A549 (cell line): ENCODE data around the gene LARP1B. TPM values are rescaled to one million over a fixed set of nuclear protein-coding genes. Genes with fewer than 3 reads are reported as not detected.

Experiments
- ATAC-seq, 2 experiments: fragments of 200-7000 bp in 1 of 2; fragments of >200 bp in 1 of 2; cut with Nextera tagmentation in 1 of 2; cut with Tn5 transposase in 1 of 2; 3 replicates each; pipeline versions ENCODE4 v1.8.0 to v1.9.1; 2018 to 2020; ENCODE audit warnings: mild to moderate bottlenecking in 1 of 2, moderate library complexity in 1 of 2
- CTCF ChIA-PET: fragments of 300-600 bp; sonication (Branson Sonifier 250); formaldehyde crosslinking; extraction: SDS; loops from one replicate; lab custom pipeline; 2021; ENCODE audit warnings: antibody characterized with exemption, inconsistent platforms; lab: Yijun Ruan, JAX
- POLR2A ChIA-PET: fragments of 350-600 bp; formaldehyde crosslinking; extraction: SDS; loops from one replicate; lab custom pipeline; 2021; ENCODE audit warnings: antibody characterized with exemption, inconsistent platforms; lab: Yijun Ruan, JAX
- DNase-seq, 2 experiments: peaks; one replicate each; pipeline versions ENCODE4 v3.0.0 to v3.0.0-alpha.2; 2011 to 2016; ENCODE audit warnings: low read depth in 1 of 2, low spot score in 1 of 2
- FAIRE-seq: peaks from 2 replicates; lab custom pipeline; 2011; peaks lifted over from hg19 to GRCh38; lab: Jason Lieb, UNC
- H3K27ac ChIP-seq, 2 experiments: fragments of >200 bp; sonication (Bioruptor Twin); formaldehyde crosslinking; 3 replicates each; pipeline ENCODE4 v1.5.1; 2016 to 2017
- H3K4me1 ChIP-seq: fragments of >200 bp; sonication (Bioruptor Twin); formaldehyde crosslinking; 3 replicates; pipeline ENCODE4 v1.6.1; 2016
- H3K4me2 ChIP-seq: fragments of >200 bp; sonication (Bioruptor Twin); formaldehyde crosslinking; 3 replicates; pipeline ENCODE4 v1.6.1; 2016
- H3K4me3 ChIP-seq: fragments of >200 bp; sonication (Bioruptor Twin); formaldehyde crosslinking; 3 replicates; pipeline ENCODE4 v1.5.1; 2016
- H3K9me3 ChIP-seq: fragments of >200 bp; sonication (Bioruptor Twin); formaldehyde crosslinking; 3 replicates; pipeline ENCODE4 v1.6.1; 2016
- BCL3 ChIP-seq: fragments of >200 bp; sonication (Bioruptor Twin); formaldehyde crosslinking; IDR thresholded peaks from 3 replicates; pipeline ENCODE4 v1.6.1; 2016
- E2F6 ChIP-seq: IDR thresholded peaks from 2 replicates; pipeline ENCODE4 v1.6.1; 2012; ENCODE audit warnings: low read depth, borderline replicate concordance
- ELK1 ChIP-seq: fragments of 150-350 bp; IDR thresholded peaks from 2 replicates; pipeline ENCODE4 v1.6.1; 2014; ENCODE audit warnings: low read depth, mild to moderate bottlenecking, low read length
- EP300 ChIP-seq, 2 experiments: fragments of >200 bp; sonication (Bioruptor Twin); formaldehyde crosslinking; IDR thresholded peaks; 2 replicates in 1 of 2; 3 replicates in 1 of 2; pipeline ENCODE4 v1.6.1; 2016 to 2017
- ESRRA ChIP-seq: fragments of 150-350 bp; IDR thresholded peaks from 2 replicates; pipeline ENCODE4 v1.6.1; 2014; ENCODE audit warnings: mild to moderate bottlenecking, low read length, borderline replicate concordance
- FOSB ChIP-seq: fragments of 250-450 bp; sonication (Bioruptor Pico); IDR thresholded peaks from 2 replicates; pipeline ENCODE4 v1.5.0; 2020; ENCODE audit warnings: mild to moderate bottlenecking, moderate library complexity
- FOSL2 ChIP-seq, 2 experiments: fragments of 450-650 bp in 1 of 2; fragments of >200 bp in 1 of 2; sonication (Bioruptor Twin) in 1 of 2; formaldehyde crosslinking; IDR thresholded peaks; 2 replicates each; pipeline versions ENCODE4 v1.5.0 to v1.6.1; 2016 to 2020; ENCODE audit warnings: mild to moderate bottlenecking in 1 of 2, moderate library complexity in 1 of 2
- FOXS1 ChIP-seq: fragments of 250-450 bp; sonication (Bioruptor Pico); IDR thresholded peaks from 2 replicates; pipeline ENCODE4 v1.5.0; 2020; ENCODE audit warnings: mild to moderate bottlenecking, moderate library complexity
- HOXB5 ChIP-seq: fragments of 250-450 bp; sonication (Bioruptor Pico); IDR thresholded peaks from 2 replicates; pipeline ENCODE4 v1.5.0; 2020; ENCODE audit warnings: mild to moderate bottlenecking, moderate library complexity
- JUNB ChIP-seq: fragments of >200 bp; sonication (Bioruptor Twin); formaldehyde crosslinking; IDR thresholded peaks from 2 replicates; pipeline ENCODE4 v1.6.1; 2016
- MAFK ChIP-seq: fragments of 450-650 bp; IDR thresholded peaks from 2 replicates; pipeline ENCODE4 v1.6.1; 2014; ENCODE audit not compliant: partially characterized antibody
- NFE2L2 ChIP-seq: fragments of 150-350 bp; conservative IDR thresholded peaks from 2 replicates; pipeline ENCODE4 v1.6.1; 2014; ENCODE audit warnings: low read length
- NPAS2 ChIP-seq: fragments of 250-450 bp; sonication (Bioruptor Pico); IDR thresholded peaks from 2 replicates; pipeline ENCODE4 v1.8.0; 2022; ENCODE audit warnings: mild to moderate bottlenecking, moderate library complexity, borderline replicate concordance
- POLR2A ChIP-seq: IDR thresholded peaks from 2 replicates; pipeline ENCODE4 v1.6.1; 2012; ENCODE audit warnings: mild to moderate bottlenecking, low read length
- RAD21 ChIP-seq, 2 experiments: fragments of >200 bp in 1 of 2; sonication (Bioruptor Twin) in 1 of 2; formaldehyde crosslinking in 1 of 2; IDR thresholded peaks in 1 of 2; conservative IDR thresholded peaks in 1 of 2; 2 replicates in 1 of 2; 3 replicates in 1 of 2; pipeline ENCODE4 v1.6.1; 2012 to 2018; ENCODE audit warnings: inconsistent platforms in 1 of 2
- RCOR1 ChIP-seq: fragments of 150-350 bp; IDR thresholded peaks from 2 replicates; pipeline ENCODE4 v1.6.1; 2014; ENCODE audit warnings: antibody characterized with exemption, low read length, low read depth
- REST ChIP-seq: fragments of 200-600 bp; sonication (generic); IDR thresholded peaks from 2 replicates; pipeline ENCODE4 v1.6.1; 2016; ENCODE audit warnings: antibody characterized with exemption, mild to moderate bottlenecking, moderate library complexity
- RFX5 ChIP-seq: fragments of 450-650 bp; IDR thresholded peaks from 2 replicates; pipeline ENCODE4 v1.7.1; 2014; ENCODE audit warnings: antibody characterized with exemption, mild to moderate bottlenecking, moderate library complexity
- ZC3H11A ChIP-seq: fragments of 450-650 bp; IDR thresholded peaks from 2 replicates; pipeline ENCODE4 v1.6.1; 2014; ENCODE audit warnings: antibody characterized with exemption, mild to moderate bottlenecking
- ZFP36 ChIP-seq: fragments of 450-650 bp; IDR thresholded peaks from 2 replicates; pipeline ENCODE4 v1.6.1; 2014; ENCODE audit warnings: borderline replicate concordance; ENCODE audit not compliant: partially characterized antibody
- ZSCAN20 ChIP-seq: fragments of 250-450 bp; sonication (Bioruptor Pico); IDR thresholded peaks from 2 replicates; pipeline ENCODE4 v1.8.0; 2022; ENCODE audit warnings: mild to moderate bottlenecking, moderate library complexity
- WGBS: methylation state at CpG from one replicate; pipeline ENCODE4 v1.1.6; 2017; ENCODE audit errors: missing lambda C conversion rate; 5-methylcytosine and 5-hydroxymethylcytosine counted together
- polyA plus RNA-seq, 4 experiments: library from polyadenylated mRNA; depleted of rRNA in 3 of 4; stranded (reverse); fragments of >200 nt; fragmentation: RNase III in 1 of 4; extraction: RNeasy Plus Mini Kit Qiagen cat#74134 plus additional on column Dnase treatment in 1 of 4; gene quantifications; 2 replicates in 3 of 4; 3 replicates in 1 of 4; pipeline ENCODE4 v1.2.3, GENCODE V29; 2011 to 2017

Gene LARP1B
- polyA plus RNA-seq, 2 of the 4 experiments (the other 2 are of a cell fraction): 8.6 to 25.6 TPM

GRCh38 chr4:128249787-128250668, 188.9 kb downstream of the LARP1B start:
- POLR2A ChIA-PET: no interaction called here
- no peak for TF ChIP-seq BCL3
- peak; percentile 93 for TF ChIP-seq ZFP36
- TF ChIP-seq MAFK: peak; percentile 55
- H3K4me2 ChIP-seq: no peak overlapping the region
- DNase-seq: peak in 1 of 2 experiments; percentile 20
- WGBS: 39% methylated on average over 4 of the region's 4 CpGs
- no peak overlapping the region for H3K4me3 ChIP-seq
- H3K4me1 ChIP-seq: no peaks in the 10 kb centered on the region
- FAIRE-seq: no peak
- ATAC-seq: no peak
- no peak overlapping the region for H3K27ac ChIP-seq
- peaks cover 19% of the 10 kb centered on the region; the same call in 2 of the 3 replicates for H3K9me3 ChIP-seq
- CTCF ChIA-PET: no interaction called here

- TF ChIP-seq E2F6 (no peak), POLR2A (no peak), ELK1 (no peak), NPAS2 (CRISPR knock-in tag) (no peak), FOXS1 (CRISPR knock-in tag) (no peak), ZC3H11A (no peak), RFX5 (no peak), REST (no peak), RAD21 (conservative IDR thresholded peaks at IDR 0.05 in 1 of 2, IDR thresholded peaks at IDR 0.05 in 1 of 2) (no peak), ESRRA (no peak), EP300 (IDR thresholded peaks at IDR 0.05) (no peak), JUNB (no peak), NFE2L2 (no peak), FOSB (CRISPR knock-in tag) (no peak), MAFK (no peak), RCOR1 (no peak), FOSL2 (IDR thresholded peaks at IDR 0.05) (no peak), FOSL2 (CRISPR knock-in tag; IDR thresholded peaks at IDR 0.05) (no peak), ZSCAN20 (CRISPR knock-in tag) (no peak), BCL3 (no peak), HOXB5 (no peak)
- H3K4me1 ChIP-seq: no peaks in the 10 kb centered on the region
- H3K4me3 ChIP-seq: no peak overlapping the region
- peaks cover 3% of the 10 kb centered on the region; the same call in 1 of the 3 replicates for H3K9me3 ChIP-seq
- ATAC-seq (no peak), FAIRE-seq (no peak), DNase-seq (no peak)
- ChIA-PET POLR2A (no interaction called here), CTCF (no interaction called here)
- WGBS: 78% methylated on average over 3 of the region's 3 CpGs
- no peak overlapping the region for H3K4me2 ChIP-seq
- H3K27ac ChIP-seq: no peak overlapping the region
These were observed 194.8 kb downstream of the LARP1B start for GRCh38 chr4:128255906-128256305.
